DOHH2 (cell line): ENCODE results near the gene AHNAK.
"Not testable (repeated sequence)": the region's sequence is repeated elsewhere in the genome, so short reads cannot be mapped to it uniquely, and the experiment has no call there.

Experiments used
- CTCF ChIP-seq: fragments of 200-600 bp; sonication (generic); IDR thresholded peaks from one replicate; pipeline ENCODE4 v1.5.1; 2014; ENCODE audit warnings: antibody characterized with exemption, mild to moderate bottlenecking, low read depth, low read length; ENCODE audit not compliant: poor library complexity, severe bottlenecking
- EZH2phosphoT487 ChIP-seq: fragments of 200-600 bp; sonication (generic); IDR thresholded peaks from 2 replicates; pipeline ENCODE4 v1.6.1; 2017; ENCODE audit warnings: borderline replicate concordance, mild to moderate bottlenecking, antibody characterized with exemption, low read length, moderate library complexity, mixed read lengths

- not testable (repeated sequence) for TF ChIP-seq CTCF, EZH2phosphoT487
Observed at GRCh38 chr11:62561677-62562230, 15.1 kb upstream of the AHNAK start.
